ENCODE data around the gene MACROD2. TPM values are rescaled to one million over a fixed set of nuclear protein-coding genes. Genes with fewer than 3 reads are reported as not detected.

The MACROD2 gene
- total RNA-seq, 1 donor from 2014 or later, result 3.5 TPM

GRCh38 chr20:14859627-14860026 lies 864.3 kb downstream of the MACROD2 start:
- Histone ChIP-seq H3K36me3 (no peaks in the 10 kb centered on the region), H3K4me3 (no peak overlapping the region), H3K4me1 (no peaks in the 10 kb centered on the region), H3K27ac (no peak overlapping the region), H3K9me3 (no peaks in the 10 kb centered on the region), H3K27me3 (no peaks in the 10 kb centered on the region)
- no peak for TF ChIP-seq CTCF (IDR thresholded peaks at IDR 0.05)
- intact Hi-C loops (cut with DNase I), result no loop called here
- DNase-seq (ENCODE audit: low spot score in 2 of 2), result no peak

- H3K4me3 ChIP-seq, result no peak overlapping the region
- H3K27ac ChIP-seq, result no peak overlapping the region
- intact Hi-C loops (cut with DNase I), result no loop called here
- no peak for TF ChIP-seq CTCF (IDR thresholded peaks at IDR 0.05)
- H3K4me1 ChIP-seq, result no peaks in the 10 kb centered on the region
- no peaks in the 10 kb centered on the region for H3K9me3 ChIP-seq
- DNase-seq (ENCODE audit: low spot score in 2 of 2), result no peak
- no peaks in the 10 kb centered on the region for H3K36me3 ChIP-seq
- H3K27me3 ChIP-seq, result no peaks in the 10 kb centered on the region
Observed at GRCh38 chr20:14860410-14860814, 865.1 kb downstream of the MACROD2 start.

GRCh38 chr20:14861028-14861699 lies 865.8 kb downstream of the MACROD2 start:
- no peaks in the 10 kb centered on the region for H3K27me3 ChIP-seq
- DNase-seq (ENCODE audit: low spot score in 2 of 2), result no peak
- H3K9me3 ChIP-seq, result no peaks in the 10 kb centered on the region
- intact Hi-C loops (cut with DNase I), result no loop called here
- H3K4me1 ChIP-seq, result no peaks in the 10 kb centered on the region
- H3K36me3 ChIP-seq, result no peaks in the 10 kb centered on the region
- no peak overlapping the region for H3K4me3 ChIP-seq
- no peak for TF ChIP-seq CTCF (IDR thresholded peaks at IDR 0.05)
- no peak overlapping the region for H3K27ac ChIP-seq

GRCh38 chr20:14865169-14865568 lies 869.9 kb downstream of the MACROD2 start:
- Histone ChIP-seq H3K9me3 (no peaks in the 10 kb centered on the region), H3K4me3 (no peak overlapping the region), H3K4me1 (no peaks in the 10 kb centered on the region), H3K27ac (no peak overlapping the region), H3K36me3 (no peaks in the 10 kb centered on the region), H3K27me3 (no peaks in the 10 kb centered on the region)
- no peak for DNase-seq (ENCODE audit: low spot score in 2 of 2)
- intact Hi-C loops (cut with DNase I), result no loop called here
- no peak for TF ChIP-seq CTCF (IDR thresholded peaks at IDR 0.05)

- intact Hi-C loops (cut with DNase I), result no loop called here
- no peaks in the 10 kb centered on the region for H3K36me3 ChIP-seq
- H3K27ac ChIP-seq, result no peak overlapping the region
- no peaks in the 10 kb centered on the region for H3K27me3 ChIP-seq
- no peak for DNase-seq (ENCODE audit: low spot score in 2 of 2)
- H3K9me3 ChIP-seq, result no peaks in the 10 kb centered on the region
- H3K4me3 ChIP-seq, result no peak overlapping the region
- TF ChIP-seq CTCF (IDR thresholded peaks at IDR 0.05), result no peak
- no peaks in the 10 kb centered on the region for H3K4me1 ChIP-seq
Observed at GRCh38 chr20:14865731-14866130, 870.4 kb downstream of the MACROD2 start.
